ENCODE results near the gene NEDD4L.

The NEDD4L gene

DNA sequence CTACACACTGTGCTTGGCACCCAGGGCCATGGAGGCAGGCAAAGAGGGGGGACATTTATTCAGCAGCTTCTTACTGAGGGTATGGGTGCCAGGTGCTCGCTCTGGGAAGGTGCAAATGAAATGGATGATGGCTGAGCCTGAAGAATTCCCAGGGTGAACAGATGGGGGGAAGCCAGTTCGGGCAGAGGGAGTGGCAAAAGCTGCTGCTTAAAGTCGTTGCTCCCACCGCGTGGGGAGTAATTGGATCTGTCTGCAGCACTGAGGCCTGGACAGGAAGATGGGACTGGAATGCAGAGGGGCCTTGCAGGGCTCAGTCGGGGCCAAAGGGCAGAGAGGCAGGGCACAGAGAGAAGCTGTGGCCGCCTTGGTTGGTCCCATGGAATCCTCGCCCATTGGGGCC is 51.2 kb downstream of the NEDD4L start:
- no peak for DNase-seq (ENCODE audit: low read depth)

- no peak for DNase-seq (ENCODE audit: low read depth)
Observed at GRCh38 chr18:58095655-58096054, 51.6 kb downstream of the NEDD4L start.

DNA sequence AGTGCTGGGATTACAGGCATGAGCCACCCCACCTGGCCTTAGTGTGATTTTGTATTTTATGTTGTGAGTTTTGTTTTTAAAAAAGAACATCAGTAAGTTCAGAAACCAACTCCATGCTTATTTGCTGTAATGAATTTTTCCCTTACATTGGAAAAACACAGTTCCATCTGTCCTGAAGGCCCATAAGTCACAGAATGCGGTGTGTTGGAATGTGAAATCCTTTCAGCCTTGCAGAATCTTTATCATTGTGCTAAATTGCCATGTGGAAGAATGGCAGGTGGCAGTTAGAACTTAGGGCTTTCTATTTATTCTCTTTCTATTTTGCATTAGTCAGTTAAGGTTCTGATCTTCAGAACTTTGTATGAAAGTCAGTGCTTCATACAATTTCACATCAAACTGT is 52.6 kb downstream of the NEDD4L start:
- DNase-seq (ENCODE audit: low read depth) = no peak

DNA sequence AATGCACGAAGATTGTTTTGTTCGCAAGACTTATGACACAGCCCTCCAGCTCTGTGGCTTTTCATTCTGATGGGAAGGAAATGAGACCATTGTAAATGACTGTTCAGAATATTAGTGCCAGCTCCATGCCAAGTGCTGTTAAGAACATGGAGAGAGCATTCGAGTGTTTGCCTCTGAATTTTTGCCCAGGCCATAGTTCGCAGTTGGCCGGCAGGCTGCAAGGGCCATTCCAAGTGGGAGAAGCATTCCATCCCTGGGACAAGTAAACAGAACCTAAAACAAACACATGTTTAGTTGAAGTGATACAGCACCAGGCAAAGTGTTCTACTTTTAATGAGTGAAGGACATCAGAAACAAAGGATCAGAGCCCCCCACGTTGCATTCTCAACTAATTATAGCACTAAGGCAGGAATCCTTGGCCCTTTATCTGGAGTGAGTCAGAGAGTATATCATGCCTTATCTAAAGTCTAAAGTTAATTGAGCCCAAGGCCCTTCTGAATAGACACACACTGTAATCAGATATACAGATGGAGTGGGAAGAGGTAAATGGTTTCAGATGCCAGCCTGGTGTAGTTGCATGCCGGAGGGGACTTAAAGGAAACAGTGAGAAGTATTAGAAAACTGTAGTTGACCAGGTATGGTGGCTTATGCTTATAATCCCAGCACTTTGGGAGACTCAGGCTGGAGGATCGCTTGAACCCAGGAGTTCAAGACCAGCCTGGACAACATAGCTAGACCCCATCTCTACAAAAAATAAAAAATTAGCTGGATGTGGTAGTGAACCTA is 53.3 kb downstream of the NEDD4L start:
- DNase-seq (ENCODE audit: low read depth) = no peak

DNA sequence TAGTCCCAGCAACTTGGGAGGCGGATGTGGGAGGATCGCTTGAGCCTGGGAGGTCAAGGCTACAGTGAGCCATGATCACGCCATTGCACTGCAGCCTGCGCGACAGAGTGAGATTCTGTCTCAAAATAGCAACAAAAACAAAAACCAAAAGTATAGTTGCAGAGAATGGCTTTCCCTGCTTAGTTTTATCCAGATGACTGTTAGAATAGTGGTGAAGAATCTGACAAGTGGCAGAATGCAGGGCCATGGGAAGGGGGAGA is 53.8 kb downstream of the NEDD4L start:
- no peak for DNase-seq (ENCODE audit: low read depth)

GRCh38 chr18:58098706-58099105 is 54.7 kb downstream of the NEDD4L start:
- DNase-seq (ENCODE audit: low read depth) = no peak

DNA sequence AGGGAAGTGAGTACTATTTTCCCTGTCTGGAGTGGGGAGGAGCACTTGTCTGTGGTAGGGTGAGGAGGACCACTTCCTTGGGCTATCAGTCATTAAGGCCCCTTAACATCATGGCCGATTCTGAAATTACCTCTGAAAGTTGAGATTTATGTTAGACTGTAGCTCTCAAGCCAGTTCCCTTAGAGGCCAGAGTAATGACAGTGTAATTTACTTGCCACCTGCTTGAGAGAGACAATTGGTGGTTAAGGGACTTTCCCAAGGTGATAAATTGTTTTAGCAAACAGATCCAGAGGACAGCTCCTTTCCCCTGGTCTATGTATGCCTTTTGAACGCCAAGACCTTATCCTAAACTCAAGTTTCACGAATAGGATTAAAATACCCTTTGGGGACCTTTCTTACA is 56.1 kb downstream of the NEDD4L start:
- no peak for DNase-seq (ENCODE audit: low read depth)

DNA sequence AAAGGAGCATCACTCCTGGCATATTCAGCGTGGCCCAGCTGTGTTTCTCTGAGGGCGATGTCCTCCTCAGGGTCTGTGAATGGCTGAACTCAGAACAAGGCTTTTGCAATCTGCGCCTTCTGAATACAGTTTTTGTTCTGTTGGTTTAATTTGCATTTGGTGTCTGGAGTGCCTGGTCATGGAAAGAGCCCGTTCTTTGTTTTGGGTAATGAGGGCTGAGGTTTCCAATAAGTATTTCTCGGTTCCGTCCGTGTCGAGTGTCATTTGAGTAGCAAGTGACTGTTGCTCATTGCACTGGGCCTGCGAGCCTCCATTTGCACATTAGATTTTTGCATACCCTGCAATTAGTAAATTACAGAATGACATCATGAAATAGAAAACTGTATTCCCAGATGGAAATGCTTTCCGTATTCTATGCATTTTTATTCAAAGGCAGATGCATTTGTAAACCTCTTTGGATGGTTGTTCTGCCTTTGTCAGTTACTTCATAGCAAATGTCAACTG is 57.3 kb downstream of the NEDD4L start:
- no peak for DNase-seq (ENCODE audit: low read depth)

- DNase-seq (ENCODE audit: low read depth) = no peak
Observed at GRCh38 chr18:58102018-58102417, 58.0 kb downstream of the NEDD4L start.

GRCh38 chr18:58102875-58103274 is 58.8 kb downstream of the NEDD4L start:
- DNase-seq (ENCODE audit: low read depth) = no peak

- no peak for DNase-seq (ENCODE audit: low read depth)
Observed at GRCh38 chr18:58103339-58103985, 59.4 kb downstream of the NEDD4L start.

DNA sequence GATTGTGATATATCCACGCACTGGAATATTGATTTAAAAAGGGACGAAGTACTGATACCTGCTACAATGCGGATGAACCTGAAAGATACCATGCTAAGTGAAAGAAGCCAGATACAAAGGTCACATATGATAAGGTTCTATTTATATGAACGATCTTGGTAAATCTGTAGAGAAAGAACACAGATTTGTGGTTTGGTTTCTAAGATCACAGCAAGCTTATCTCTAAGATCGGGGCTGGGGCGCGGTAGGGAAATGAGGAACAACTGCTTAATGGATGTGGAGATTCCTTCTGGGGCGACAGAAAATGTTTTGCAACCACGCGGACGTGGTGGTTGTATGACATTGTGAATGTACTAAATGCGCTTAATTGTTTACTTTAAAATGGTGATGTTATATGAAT is 60.1 kb downstream of the NEDD4L start:
- DNase-seq (ENCODE audit: low read depth) = no peak

DNA sequence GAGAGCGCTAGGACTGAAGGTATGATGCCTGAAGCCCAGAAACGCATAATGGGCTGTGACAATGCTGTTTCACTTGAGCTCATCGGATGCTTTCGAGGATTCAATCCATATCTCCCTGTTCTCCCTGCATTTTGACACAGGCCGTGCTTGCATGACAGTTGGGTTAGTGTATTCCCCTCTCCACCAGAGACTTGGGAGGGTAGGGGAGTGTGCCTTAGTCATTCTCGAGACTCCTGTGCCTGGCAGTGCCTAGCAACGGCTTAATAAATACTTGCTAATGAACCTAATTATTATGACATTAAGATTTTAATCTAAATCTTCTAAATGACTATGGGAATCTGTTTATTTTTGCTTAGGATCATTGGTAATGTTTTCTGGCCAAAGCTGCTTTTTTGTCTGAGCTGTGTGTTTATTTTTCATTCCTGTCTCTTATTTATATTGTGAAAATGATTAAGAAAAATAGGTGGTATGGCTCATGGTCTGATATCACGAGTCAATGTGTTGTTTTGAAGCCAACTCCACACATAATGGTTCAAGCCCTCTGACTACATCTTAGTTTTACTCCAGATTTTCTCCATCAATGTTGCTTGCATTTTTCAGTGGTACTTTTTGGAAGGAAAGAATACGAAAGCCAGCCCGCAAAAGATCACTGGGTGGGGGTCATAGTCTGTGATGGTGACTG is 61.3 kb downstream of the NEDD4L start:
- DNase-seq (ENCODE audit: low read depth) = no peak

- DNase-seq (ENCODE audit: low read depth) = no peak
Observed at GRCh38 chr18:58105888-58106260, 61.8 kb downstream of the NEDD4L start.

- no peak for DNase-seq (ENCODE audit: low read depth)
Observed at GRCh38 chr18:58106289-58107070, 62.5 kb downstream of the NEDD4L start.

DNA sequence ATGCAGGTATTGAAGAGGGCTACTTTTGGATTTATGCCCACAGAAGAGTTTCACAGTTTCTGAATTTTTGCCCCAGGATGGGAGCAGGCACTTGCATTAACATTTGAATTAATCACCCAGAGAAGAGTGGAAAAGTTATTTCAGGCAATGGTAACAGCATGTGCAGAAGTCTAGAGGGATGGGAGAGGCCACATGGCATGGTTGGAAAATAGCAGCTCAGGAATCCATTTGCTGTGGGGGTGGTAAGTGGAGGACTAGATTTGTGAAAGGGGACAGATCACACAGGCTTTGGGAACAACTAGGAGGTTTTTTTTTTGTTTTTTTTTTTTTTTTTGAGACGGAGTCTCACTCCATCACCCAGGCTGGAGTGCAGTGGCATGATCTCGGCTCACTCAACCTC is 65.2 kb downstream of the NEDD4L start:
- no peak for DNase-seq (ENCODE audit: low read depth)

DNA sequence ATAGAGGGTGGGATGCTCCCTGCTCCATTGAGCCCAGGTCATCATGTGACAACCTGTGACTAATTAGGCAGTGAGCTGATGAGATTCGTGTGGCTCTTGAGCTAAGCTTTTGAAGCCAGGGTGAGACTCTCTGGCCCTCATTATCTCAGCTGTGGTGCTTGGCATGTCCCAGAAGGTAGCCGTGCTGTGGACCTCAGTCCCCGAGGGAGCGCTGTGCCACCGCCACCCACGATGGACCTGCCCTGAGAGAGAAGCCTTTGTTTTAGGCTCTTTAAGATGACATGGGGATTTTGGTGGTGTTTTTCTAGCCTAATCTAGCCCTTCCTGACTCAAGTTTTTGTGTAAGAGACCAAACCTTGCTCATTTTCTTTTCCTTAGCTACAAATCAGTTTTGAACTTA is 66.4 kb downstream of the NEDD4L start:
- no peak for DNase-seq (ENCODE audit: low read depth)

DNA sequence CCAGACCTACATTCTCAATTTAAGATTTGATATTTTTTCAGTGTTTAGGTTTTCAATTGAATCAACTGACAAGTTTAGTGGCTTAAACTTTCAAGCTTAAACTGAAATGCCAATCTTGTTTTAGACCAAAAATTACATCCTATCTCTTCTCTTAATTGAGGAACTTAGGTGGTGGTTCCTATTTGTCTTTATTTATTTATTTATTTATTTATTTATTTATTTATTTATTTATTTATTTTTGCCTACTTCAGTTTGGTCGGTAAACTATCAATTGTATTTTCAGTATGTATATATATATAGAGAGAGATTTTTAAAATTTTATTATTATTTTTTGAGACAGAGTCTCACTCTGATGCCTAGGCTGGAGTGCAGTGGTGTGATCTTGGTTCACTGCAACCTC is 68.1 kb downstream of the NEDD4L start:
- no peak for DNase-seq (ENCODE audit: low read depth)

- no peak for DNase-seq (ENCODE audit: low read depth)
Observed at GRCh38 chr18:58113337-58113736, 69.3 kb downstream of the NEDD4L start.

DNA sequence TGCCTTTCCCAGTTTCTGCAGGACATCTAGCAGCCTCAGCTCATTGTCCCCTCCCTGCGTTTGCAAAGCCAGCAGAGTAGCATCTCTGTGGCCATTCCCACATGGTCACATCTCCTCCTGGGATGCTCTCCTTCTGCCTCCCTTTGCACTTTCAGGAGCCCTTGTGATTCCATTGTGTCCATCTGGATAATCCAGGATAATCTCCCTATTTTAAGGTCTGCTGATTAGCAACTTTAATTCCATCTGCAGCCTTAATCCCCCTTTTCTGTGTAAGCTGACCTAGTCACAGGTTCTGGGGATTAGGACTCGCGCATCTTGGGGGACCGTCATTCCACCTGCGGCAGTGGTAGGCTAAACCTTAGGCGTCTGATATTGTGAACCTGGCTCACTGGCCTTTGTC is 70.7 kb downstream of the NEDD4L start:
- no peak for DNase-seq (ENCODE audit: low read depth)

DNA sequence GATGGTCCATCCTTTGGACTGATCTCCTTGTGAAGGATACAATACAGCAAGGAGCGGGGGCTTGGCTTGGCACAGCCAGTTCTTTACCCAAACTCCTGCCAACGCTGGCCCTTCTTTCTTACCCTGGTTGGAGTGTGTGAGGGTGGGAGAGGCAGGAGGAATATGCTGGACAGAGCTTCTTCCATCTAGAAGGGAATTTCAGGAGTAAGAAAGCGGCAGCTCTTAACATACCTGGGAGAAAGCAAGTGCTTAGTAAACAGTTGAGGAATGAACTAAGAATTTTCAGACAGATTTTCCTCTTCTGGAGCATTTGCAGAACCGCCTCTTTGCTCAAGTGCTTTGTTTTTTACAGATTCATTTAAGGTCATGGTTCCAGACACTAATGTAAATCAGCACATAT is 72.8 kb downstream of the NEDD4L start:
- DNase-seq (ENCODE audit: low read depth) = no peak

GRCh38 chr18:58117786-58118403 is 73.9 kb downstream of the NEDD4L start:
- DNase-seq (ENCODE audit: low read depth) = peak; percentile 75

Measured in ELR (cell line).